HUES64 (cell line): ENCODE results near the gene GSG1L.

Source experiments
- H3K27ac ChIP-seq: 2 replicates; pipeline ENCODE4 v1.7.0; 2013; ENCODE audit warnings: low read depth, low read length, inconsistent platforms
- H3K27me3 ChIP-seq: 2 replicates; pipeline ENCODE4 v1.6.1; 2013; ENCODE audit warnings: mild to moderate bottlenecking, low read length; ENCODE audit not compliant: insufficient read depth
- H3K36me3 ChIP-seq: 2 replicates; pipeline ENCODE4 v1.6.1; 2013; ENCODE audit warnings: mild to moderate bottlenecking, low read length; ENCODE audit not compliant: insufficient read depth
- H3K4me1 ChIP-seq: 2 replicates; pipeline ENCODE4 v1.6.1; 2013; ENCODE audit warnings: mild to moderate bottlenecking, low read length, moderate library complexity; ENCODE audit not compliant: insufficient read depth
- H3K4me3 ChIP-seq: 2 replicates; pipeline ENCODE4 v1.5.1; 2013; ENCODE audit warnings: mild to moderate bottlenecking, low read length, moderate library complexity
- H3K9ac ChIP-seq: 2 replicates; pipeline ENCODE4 v1.6.1; 2013; ENCODE audit warnings: mild to moderate bottlenecking, low read depth, low read length
- H3K9me3 ChIP-seq: 2 replicates; pipeline ENCODE4 v1.6.1; 2013; ENCODE audit warnings: low read depth, low read length; ENCODE audit not compliant: insufficient read depth
- WGBS: fragments of 150-250, 120-280 bp; methylation state at CpG from one replicate; pipeline ENCODE4 v1.1.7; 2013; ENCODE audit warnings: missing lambda C conversion rate; 5-methylcytosine and 5-hydroxymethylcytosine counted together

GSG1L gene

DNA sequence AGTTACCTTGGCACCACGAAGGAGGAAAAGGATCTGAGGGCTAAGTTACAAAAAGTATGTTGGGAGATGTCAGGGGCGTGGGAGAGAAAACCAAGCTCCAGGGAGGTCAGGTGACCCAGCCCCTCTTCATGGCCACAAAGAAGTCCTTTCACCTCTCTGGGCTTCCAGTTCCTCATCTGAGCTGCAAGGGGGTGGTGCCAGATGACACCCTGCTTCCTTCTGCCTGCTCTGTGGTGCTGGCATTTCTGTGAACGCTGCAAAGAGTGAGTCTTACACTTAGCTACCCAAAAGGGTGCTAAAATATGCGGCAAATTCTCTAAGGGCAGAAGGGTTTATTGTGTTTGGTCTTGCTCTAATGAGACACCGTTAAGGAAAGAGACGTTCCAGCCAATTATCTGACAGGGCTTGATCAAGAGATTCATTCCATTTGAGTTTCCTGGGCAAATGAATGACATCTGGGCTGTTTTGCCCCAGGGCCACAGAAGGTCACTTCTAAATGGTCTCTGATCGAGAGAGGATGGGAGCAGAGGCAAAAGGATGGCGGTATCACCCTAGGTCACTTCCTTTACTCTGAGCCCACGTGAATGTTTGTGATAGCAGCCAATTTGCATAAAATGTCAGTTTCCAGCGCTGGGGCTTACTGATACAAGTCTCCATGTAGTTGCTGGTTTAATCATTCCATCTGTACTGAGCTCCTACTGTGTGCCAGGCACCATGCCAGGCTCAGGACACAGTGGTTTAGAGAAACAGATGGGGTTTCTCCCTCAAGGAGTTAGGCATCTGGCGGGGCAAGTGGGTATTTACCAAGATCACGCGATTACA is 303.3 kb downstream of the GSG1L start:
- Histone ChIP-seq H3K27me3 (no peaks in the 10 kb centered on the region), H3K4me1 (no peaks in the 10 kb centered on the region), H3K36me3 (peaks cover 21% of the 10 kb centered on the region), H3K4me3 (no peak overlapping the region), H3K27ac (no peak overlapping the region), H3K9me3 (peaks cover 8% of the 10 kb centered on the region; the same call in 1 of the 2 replicates), H3K9ac (no peak overlapping the region)
- 82% methylated on average over 13 of the region's 13 CpGs for WGBS

DNA sequence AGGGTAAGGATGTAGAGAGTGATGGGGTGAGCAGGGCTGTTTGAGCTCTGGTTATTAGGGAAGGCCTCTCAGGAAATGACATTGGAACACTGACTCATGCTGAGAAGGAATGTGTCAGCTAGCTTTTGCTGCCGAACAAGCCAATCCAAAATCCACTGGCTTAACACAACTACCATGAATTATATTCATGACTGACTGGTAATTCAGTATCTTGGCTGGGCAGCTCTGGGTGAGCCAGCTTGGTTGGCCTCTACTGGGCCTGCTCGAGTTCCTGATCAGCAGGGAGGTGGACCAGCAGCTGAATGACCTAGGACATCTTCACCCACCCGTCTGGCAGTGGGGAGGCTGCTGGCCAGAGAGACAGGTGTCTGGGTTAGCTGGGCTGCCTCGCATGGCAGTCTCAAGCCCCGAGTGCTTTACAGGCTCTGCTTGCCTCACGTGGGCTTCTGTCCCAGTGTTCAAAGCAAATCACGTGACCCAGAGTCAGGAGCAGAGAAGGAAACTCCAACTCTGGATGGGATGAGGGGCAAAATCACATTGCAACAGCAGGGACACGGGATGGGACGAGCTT is 304.1 kb downstream of the GSG1L start:
- 85% methylated on average over 9 of the region's 9 CpGs for WGBS
- H3K36me3 ChIP-seq, result peaks cover 20% of the 10 kb centered on the region
- peaks cover 4% of the 10 kb centered on the region; the same call in 1 of the 2 replicates for H3K9me3 ChIP-seq
- H3K4me3 ChIP-seq, result no peak overlapping the region
- no peak overlapping the region for H3K9ac ChIP-seq
- H3K27ac ChIP-seq, result no peak overlapping the region
- H3K27me3 ChIP-seq, result no peaks in the 10 kb centered on the region
- no peaks in the 10 kb centered on the region for H3K4me1 ChIP-seq

DNA sequence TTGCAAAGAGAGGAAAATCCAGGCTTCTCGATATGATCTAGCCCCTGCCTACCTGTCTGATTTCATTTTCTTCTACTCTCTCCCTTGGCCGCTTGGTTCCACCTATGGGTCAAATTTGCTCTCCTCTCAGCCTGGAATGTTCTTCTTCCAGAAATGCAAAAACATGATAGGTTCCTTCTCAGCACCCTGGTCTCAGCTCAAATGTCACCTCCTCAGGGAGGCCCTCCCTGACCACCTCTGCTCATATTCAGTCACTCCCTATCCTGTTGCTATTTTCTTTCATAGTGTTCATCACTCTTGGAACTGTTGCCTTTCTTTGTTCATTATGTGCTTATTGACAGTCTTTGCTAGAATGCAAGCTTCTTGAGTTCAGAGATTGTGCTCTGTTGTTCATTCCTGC is 305.0 kb downstream of the GSG1L start:
- Histone ChIP-seq H3K4me3 (no peak overlapping the region), H3K27ac (no peak overlapping the region), H3K27me3 (no peaks in the 10 kb centered on the region), H3K4me1 (no peaks in the 10 kb centered on the region), H3K9ac (no peak overlapping the region), H3K9me3 (no peaks in the 10 kb centered on the region), H3K36me3 (peaks cover 12% of the 10 kb centered on the region)
- 93% methylated on average over 2 of the region's 2 CpGs for WGBS

DNA sequence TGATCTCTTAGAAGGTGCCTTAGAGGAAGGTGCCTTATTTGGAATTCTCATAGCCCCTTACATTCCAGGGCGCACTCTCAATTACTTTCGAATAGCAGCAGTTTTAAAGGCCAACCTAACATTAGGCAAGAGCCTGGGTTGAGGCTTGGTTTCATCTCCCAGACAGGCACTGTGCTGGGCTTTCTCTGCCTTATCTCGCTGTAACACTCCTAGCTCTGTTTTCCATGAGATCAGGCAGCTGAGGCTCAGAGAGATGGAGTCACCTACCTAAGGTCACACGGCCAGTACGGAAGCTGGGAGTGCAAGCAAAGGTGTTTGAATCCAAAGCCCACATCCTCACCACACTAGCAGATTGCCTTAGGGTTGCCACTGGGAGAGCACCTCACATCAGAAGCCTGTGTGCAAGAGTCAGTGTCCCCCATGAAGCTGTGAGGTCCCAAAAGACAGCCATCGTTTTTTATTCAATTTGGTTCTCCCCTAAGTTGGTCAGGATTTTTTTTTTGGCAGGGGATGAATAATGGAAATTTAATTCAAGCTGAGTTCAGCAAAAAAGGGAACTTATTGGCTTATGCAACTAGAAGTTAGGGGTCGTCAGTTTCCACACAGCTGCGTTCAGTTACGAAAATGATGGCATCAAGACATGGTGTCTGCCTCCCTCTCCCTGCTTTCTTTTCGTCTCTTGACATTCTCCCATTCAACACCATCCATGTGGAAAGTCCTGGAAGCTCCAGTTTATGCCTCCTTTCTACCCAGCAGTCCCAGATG is 307.1 kb downstream of the GSG1L start:
- Histone ChIP-seq H3K27ac (no peak overlapping the region), H3K4me1 (no peaks in the 10 kb centered on the region)
- WGBS, result 94% methylated on average over 10 of the region's 10 CpGs

DNA sequence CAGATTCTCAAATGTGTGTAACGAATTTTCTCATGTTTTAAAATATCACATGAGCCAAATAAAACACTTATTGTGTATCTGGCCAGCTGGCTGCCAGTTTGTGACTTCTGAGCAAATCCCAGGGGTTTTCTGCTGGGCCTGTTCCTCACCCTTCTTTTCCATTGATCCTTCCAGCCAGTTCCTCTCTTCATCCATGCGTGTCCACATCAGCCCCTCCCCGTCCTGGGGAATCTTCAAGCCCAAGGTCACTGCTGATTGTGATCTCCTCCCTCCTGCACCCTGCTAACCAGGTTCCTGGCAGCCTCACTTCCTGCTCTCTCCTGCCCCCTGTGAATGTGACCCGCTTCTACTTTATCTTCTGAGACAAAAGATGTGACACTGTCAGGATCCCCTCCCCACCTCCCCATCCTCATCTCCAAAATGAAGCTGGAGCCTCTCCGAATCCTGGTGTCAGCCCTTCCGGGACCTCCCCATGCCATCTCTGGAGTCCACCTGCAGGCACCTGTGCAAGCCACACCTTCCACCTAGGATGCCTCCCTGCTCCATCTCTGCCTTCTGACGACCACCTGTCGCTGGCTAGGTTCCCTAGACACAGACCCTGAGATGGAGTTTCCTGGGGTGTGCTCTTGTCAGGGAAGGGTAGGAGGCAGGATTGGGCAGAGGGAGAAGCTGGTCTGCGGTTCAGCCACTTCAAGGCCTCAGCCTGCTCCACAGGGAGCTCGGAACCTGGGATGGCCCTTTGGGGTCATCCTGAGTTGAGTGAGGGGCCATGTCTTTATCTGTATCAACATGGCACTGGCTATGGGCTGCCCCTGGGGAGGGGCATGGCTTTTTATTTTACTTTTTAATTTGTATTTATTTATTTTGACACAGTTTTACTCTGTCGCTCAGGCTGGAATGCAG is 308.5 kb downstream of the GSG1L start:
- WGBS, result 88% methylated on average over 11 of the region's 11 CpGs
- Histone ChIP-seq H3K4me1 (no peaks in the 10 kb centered on the region), H3K9ac (no peak overlapping the region), H3K27me3 (no peaks in the 10 kb centered on the region), H3K36me3 (no peaks in the 10 kb centered on the region), H3K4me3 (no peak overlapping the region), H3K9me3 (no peaks in the 10 kb centered on the region), H3K27ac (no peak overlapping the region)

More for the DNA sequence above, 307.1 kb downstream of the GSG1L start:
- Histone ChIP-seq H3K9me3 (no peaks in the 10 kb centered on the region), H3K27me3 (no peaks in the 10 kb centered on the region), H3K36me3 (no peaks in the 10 kb centered on the region), H3K4me3 (no peak overlapping the region), H3K9ac (no peak overlapping the region)

DNA sequence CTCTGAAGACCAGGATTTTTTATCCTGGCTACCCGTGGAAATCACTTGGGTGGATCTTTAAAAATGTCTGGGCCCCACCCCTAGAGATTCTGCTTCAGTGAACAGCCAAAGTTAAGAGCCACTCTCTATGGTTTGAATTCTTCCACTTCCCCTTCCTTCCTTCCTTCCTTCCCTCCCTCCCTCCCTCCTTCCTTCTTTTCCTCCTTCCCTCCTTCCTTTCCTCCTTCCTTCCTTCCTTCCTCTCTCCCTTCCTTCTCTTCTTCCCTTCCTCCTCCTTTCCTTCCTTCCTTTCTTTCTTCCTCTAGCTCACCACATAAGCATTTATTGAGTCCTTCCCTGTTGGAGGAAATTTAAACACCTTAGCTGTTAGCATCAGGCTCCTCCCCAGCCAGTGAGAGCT is 310.0 kb downstream of the GSG1L start:
- WGBS, result 90% methylated on average over 1 of the region's 1 CpG

DNA sequence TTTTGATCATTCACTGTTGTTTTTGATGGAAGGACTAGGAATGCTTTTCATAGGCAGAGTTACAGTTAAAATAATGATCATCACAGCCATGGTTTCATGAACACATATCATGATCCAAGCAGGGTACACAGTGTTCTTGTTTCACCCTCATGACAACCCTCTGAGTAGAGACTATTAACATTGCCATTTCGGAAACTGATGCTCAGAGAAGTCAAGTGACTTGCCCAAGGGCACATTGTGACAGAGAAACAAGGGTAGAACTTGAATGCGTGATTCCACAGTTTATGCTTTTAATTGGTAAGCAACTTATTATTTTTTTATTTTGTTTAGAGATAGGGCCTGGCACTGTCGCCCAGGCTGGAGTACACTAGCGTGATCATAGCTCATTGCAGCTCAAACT is 311.3 kb downstream of the GSG1L start:
- no peak overlapping the region for H3K9ac ChIP-seq
- no peak overlapping the region for H3K27ac ChIP-seq
- no peaks in the 10 kb centered on the region for H3K36me3 ChIP-seq
- H3K4me3 ChIP-seq, result no peak overlapping the region
- H3K4me1 ChIP-seq, result peaks cover 4% of the 10 kb centered on the region; the same call in 1 of the 2 replicates
- H3K27me3 ChIP-seq, result no peaks in the 10 kb centered on the region
- no peaks in the 10 kb centered on the region for H3K9me3 ChIP-seq
- 94% methylated on average over 4 of the region's 4 CpGs for WGBS

More for the DNA sequence above, 310.0 kb downstream of the GSG1L start:
- no peak overlapping the region for H3K27ac ChIP-seq
- H3K36me3 ChIP-seq, result no peaks in the 10 kb centered on the region
- H3K4me3 ChIP-seq, result no peak overlapping the region
- no peaks in the 10 kb centered on the region for H3K27me3 ChIP-seq
- H3K9ac ChIP-seq, result no peak overlapping the region
- H3K9me3 ChIP-seq, result no peaks in the 10 kb centered on the region
- peaks cover 4% of the 10 kb centered on the region; the same call in 1 of the 2 replicates for H3K4me1 ChIP-seq

DNA sequence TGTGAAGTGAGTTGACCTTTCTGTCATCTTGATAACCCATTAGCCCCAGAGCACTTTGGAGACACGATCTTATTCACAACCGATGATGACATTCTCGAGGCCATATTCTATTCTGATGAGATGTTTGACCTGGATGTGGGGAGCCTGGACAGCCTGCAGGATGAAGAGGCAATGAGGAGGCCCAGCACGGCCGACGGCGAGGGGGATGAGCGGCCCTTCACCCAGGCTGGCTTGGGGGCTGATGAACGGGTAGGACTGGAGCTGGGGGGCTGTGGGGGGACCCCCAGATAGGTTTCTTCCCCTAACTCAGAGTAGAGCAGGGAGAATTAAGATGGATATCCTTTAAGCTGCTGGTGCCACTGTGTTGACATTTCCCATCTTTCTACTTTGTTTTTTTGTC is 311.8 kb downstream of the GSG1L start:
- H3K9ac ChIP-seq, result no peak overlapping the region
- H3K4me1 ChIP-seq, result peaks cover 4% of the 10 kb centered on the region; the same call in 1 of the 2 replicates
- no peaks in the 10 kb centered on the region for H3K27me3 ChIP-seq

DNA sequence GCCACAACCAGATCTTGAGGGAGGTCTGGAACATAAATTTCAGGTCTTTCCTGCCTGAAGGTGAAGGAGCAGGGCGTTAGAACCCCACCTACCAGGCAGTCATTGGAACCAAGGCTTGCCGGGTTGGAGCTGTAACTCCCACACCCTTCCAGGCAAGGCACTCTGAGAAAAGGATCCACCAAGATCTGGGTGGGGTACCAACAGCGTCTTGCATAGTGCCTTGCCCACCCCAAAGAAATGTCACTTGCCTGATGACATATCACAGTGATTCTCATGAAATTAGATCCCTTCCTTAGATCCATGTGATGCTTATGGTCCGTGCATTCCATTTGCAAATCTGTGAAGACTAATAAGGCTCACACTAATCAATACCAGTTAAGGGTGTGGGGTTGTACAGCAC is 312.3 kb downstream of the GSG1L start:
- Histone ChIP-seq H3K9me3 (no peaks in the 10 kb centered on the region), H3K27ac (no peak overlapping the region), H3K4me1 (peaks cover 4% of the 10 kb centered on the region; the same call in 1 of the 2 replicates), H3K4me3 (no peak overlapping the region), H3K36me3 (no peaks in the 10 kb centered on the region), H3K27me3 (no peaks in the 10 kb centered on the region), H3K9ac (no peak overlapping the region)
- WGBS, result 89% methylated on average over 4 of the region's 4 CpGs

More for the DNA sequence above, 311.8 kb downstream of the GSG1L start:
- H3K27ac ChIP-seq, result no peak overlapping the region
- H3K9me3 ChIP-seq, result no peaks in the 10 kb centered on the region
- 97% methylated on average over 9 of the region's 9 CpGs for WGBS
- H3K4me3 ChIP-seq, result no peak overlapping the region
- H3K36me3 ChIP-seq, result no peaks in the 10 kb centered on the region

DNA sequence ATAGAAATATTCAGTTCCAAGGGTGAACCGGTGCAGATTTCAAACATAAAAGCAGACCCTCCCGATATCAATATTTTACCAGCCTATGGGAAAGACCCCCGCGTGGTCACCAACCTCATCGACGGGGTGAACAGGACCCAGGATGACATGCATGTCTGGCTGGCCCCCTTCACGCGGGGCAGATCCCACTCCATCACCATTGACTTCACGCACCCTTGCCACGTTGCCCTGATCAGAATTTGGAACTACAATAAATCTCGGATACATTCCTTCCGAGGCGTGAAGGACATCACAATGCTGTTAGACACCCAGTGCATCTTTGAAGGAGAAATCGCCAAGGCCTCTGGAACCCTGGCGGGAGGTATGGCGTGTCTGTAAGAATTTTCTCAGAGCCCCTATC is 313.6 kb downstream of the GSG1L start:
- no peak overlapping the region for H3K9ac ChIP-seq
- no peaks in the 10 kb centered on the region for H3K9me3 ChIP-seq
- H3K36me3 ChIP-seq, result no peaks in the 10 kb centered on the region
- no peak overlapping the region for H3K27ac ChIP-seq
- WGBS, result 97% methylated on average over 16 of the region's 16 CpGs
- H3K27me3 ChIP-seq, result no peaks in the 10 kb centered on the region
- H3K4me1 ChIP-seq, result peaks cover 4% of the 10 kb centered on the region; the same call in 1 of the 2 replicates
- no peak overlapping the region for H3K4me3 ChIP-seq
